IPS-20b (cell line): Measurements from ENCODE around the gene REG3A.

Source experiments
- H3K27ac ChIP-seq: one replicate; pipeline ENCODE4 v1.5.1; 2013; ENCODE audit warnings: low read length
- H3K27me3 ChIP-seq: 2 replicates; pipeline ENCODE4 v1.6.1; 2013; ENCODE audit warnings: mild to moderate bottlenecking, low read length, inconsistent platforms; ENCODE audit not compliant: insufficient read depth
- H3K36me3 ChIP-seq: 2 replicates; pipeline ENCODE4 v1.6.1; 2013; ENCODE audit warnings: low read depth, mild to moderate bottlenecking, inconsistent platforms, low read length, moderate library complexity; ENCODE audit not compliant: insufficient read depth
- H3K4me1 ChIP-seq: 2 replicates; pipeline ENCODE4 v1.6.1; 2013; ENCODE audit warnings: mild to moderate bottlenecking, control low read depth, inconsistent platforms, low read length, moderate library complexity; ENCODE audit not compliant: insufficient read depth
- H3K4me3 ChIP-seq: 2 replicates; pipeline ENCODE4 v1.5.1; 2013; ENCODE audit warnings: mild to moderate bottlenecking, low read length, inconsistent platforms
- H3K9ac ChIP-seq: 2 replicates; pipeline ENCODE4 v1.6.1; 2013; ENCODE audit warnings: low read depth, mild to moderate bottlenecking, inconsistent platforms, low read length, moderate library complexity
- H3K9me3 ChIP-seq: 2 replicates; pipeline ENCODE4 v1.6.1; 2013; ENCODE audit warnings: mild to moderate bottlenecking, low read depth, low read length, inconsistent platforms; ENCODE audit not compliant: insufficient read depth

The REG3A gene

GRCh38 chr2:79116997-79117928 lies 42.3 kb downstream of the REG3A start:
- H3K27ac ChIP-seq, result no peak overlapping the region
- H3K36me3 ChIP-seq, result no peaks in the 10 kb centered on the region
- H3K27me3 ChIP-seq, result no peaks in the 10 kb centered on the region
- H3K9ac ChIP-seq, result no peak overlapping the region
- no peaks in the 10 kb centered on the region for H3K4me1 ChIP-seq
- no peaks in the 10 kb centered on the region for H3K9me3 ChIP-seq
- no peak overlapping the region for H3K4me3 ChIP-seq

DNA sequence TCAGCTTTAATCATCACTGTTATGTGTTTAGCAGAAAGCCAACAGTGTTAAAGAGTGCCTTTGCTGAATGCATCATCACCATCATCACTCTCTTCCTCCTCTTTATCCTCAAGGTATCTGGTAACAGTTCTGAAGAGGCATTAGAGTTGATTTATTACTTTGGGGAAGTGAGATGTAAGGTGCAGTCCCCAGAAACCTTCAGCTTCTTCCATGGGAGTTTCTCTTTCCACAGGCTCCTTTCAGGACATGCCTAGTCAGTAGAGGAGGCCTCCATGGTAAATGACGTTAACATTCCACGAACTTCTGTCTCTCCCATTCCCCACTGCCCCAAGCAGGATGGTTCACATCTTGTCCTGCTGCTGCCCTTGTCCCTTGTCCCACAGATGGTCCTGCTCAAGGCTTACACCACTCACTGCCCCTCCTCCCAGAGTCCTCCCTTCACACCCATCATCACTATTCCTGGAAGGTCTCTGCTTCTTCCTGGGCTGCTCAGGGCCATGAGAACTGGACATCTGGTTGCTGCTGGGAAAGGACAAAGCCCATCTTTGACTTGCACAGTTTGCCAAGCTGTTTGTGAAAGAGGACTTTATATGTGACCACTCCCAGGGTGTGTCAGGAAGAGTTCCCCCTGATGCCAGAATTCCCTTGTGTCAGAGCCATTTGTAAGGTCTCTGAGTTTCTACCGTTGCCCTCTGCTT lies 44.6 kb downstream of the REG3A start:
- Histone ChIP-seq H3K4me1 (no peaks in the 10 kb centered on the region), H3K27me3 (no peaks in the 10 kb centered on the region), H3K27ac (no peak overlapping the region), H3K4me3 (no peak overlapping the region), H3K36me3 (no peaks in the 10 kb centered on the region), H3K9ac (no peak overlapping the region), H3K9me3 (no peaks in the 10 kb centered on the region)

DNA sequence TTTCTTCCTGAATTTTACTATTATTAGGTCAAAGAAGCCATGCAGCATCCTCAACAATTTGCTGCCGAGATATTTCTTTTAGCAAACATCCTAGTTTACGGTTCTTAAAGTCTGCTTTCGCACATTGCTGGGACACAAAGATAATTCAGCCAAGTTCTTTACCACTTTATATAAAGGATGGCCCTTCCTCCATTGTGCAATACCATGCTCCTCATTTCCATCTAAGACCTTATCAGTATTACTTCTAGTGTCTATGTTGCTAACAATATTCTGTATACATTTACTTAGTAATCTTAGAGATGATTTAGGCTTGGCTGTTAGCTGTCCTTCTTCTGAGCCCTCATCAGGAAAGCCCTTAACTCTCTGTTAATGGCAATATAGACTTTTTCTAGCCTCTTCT lies 47.3 kb downstream of the REG3A start:
- Histone ChIP-seq H3K9ac (no peak overlapping the region), H3K27me3 (no peaks in the 10 kb centered on the region), H3K4me3 (no peak overlapping the region), H3K36me3 (no peaks in the 10 kb centered on the region), H3K4me1 (no peaks in the 10 kb centered on the region), H3K27ac (no peak overlapping the region), H3K9me3 (no peaks in the 10 kb centered on the region)
